Measurements from ENCODE around the gene TUBA8.

- TF ChIP-seq CTCF (IDR thresholded peaks at IDR 0.05) (no peak), POLR2A (IDR thresholded peaks at IDR 0.05) (no peak), POLR2AphosphoS5 (IDR thresholded peaks at IDR 0.05) (no peak), EP300 (IDR thresholded peaks at IDR 0.05) (no peak)
Observed at GRCh38 chr22:18087350-18087855, 23.2 kb upstream of the TUBA8 start.
